ENCODE results near the gene TOR4A. TPM values are rescaled to one million over a fixed set of nuclear protein-coding genes. Genes with fewer than 3 reads are reported as not detected.

Gene TOR4A
- polyA plus RNA-seq, 2 donors: 1.5 to 4.3 TPM

DNA sequence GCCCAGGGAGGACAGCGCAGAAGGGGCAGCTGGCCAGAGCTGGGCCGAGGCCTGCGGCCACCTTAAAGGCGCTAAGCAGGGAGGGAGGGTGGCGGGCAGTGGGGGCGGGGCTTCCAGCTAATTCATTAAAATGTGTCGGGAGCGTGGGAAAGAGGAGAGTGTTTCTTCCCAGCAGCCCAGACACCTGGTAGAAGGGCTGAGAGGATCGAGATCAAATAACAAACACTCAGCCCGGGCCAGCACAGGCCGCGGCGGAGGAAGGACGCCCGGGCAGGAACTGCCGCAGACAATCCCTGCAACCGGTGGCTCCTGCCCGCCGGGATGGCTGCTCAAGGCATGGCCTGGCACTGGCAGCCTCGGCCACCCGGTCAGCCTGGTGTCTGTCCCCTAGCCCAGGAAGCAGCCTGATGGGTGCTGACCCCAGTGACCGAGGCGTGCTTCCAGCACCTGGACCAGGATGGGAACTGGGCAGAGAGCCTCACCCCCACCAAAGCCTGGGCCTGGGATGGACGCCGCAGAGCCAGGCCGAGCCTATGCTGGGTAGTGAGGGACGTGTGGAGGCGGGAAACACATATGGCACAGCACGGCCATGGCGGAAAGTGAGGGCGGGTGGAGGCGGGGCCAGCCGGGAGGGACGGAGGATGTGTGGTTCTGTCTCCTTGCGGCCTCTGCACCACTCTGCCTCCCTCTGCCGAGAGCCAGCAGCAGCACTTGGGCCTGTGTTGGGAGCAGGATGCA, 27.7 kb downstream of the TOR4A start:
- peaks cover 10 to 46% of the 10 kb centered on the region in 2 donors for H3K4me1 ChIP-seq (ENCODE audit: control insufficient read depth in 2 of 2, insufficient read depth in 2 of 2, low read length in 1 of 2)
- H3K27ac ChIP-seq (ENCODE audit: low read depth in 2 of 2, low read length in 1 of 2): peak overlapping the region; percentile 86 to 91
- WGBS, 2 donors: 11 to 14% methylated on average over 36 of the region's 36 CpGs
- no peaks in the 10 kb centered on the region for H3K27me3 ChIP-seq (ENCODE audit: control insufficient read depth in 1 of 2, insufficient read depth in 2 of 2, low read length in 2 of 2)
- no peaks in the 10 kb centered on the region for H3K36me3 ChIP-seq (ENCODE audit: control insufficient read depth in 2 of 2, insufficient read depth in 2 of 2, low read length in 1 of 2)
- H3K4me3 ChIP-seq (ENCODE audit: low read depth in 1 of 2, low read length in 2 of 2): peak overlapping the region; percentile 16 to 21
- no peaks in the 10 kb centered on the region for H3K9me3 ChIP-seq (ENCODE audit: control insufficient read depth in 2 of 2, insufficient read depth in 1 of 2, low read depth in 1 of 2, low read length in 1 of 2)

DNA sequence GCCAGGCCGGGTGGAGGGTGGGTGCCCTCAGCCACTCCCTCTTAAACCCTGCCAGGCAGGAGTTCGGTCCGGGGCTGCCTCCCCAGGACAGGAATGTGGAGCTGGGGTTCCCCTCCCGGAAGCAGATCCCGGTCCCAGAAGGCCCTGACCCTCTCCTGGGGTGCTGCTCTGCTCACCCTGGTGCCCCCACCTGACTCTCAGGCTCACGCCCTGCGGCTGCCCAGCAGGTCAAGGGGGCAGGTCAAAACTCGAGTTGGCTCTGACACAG, 28.2 kb downstream of the TOR4A start:
- peak overlapping the region; percentile 86 to 91 for H3K27ac ChIP-seq (ENCODE audit: low read depth in 2 of 2, low read length in 1 of 2)
- H3K9me3 ChIP-seq (ENCODE audit: control insufficient read depth in 2 of 2, insufficient read depth in 1 of 2, low read depth in 1 of 2, low read length in 1 of 2): no peaks in the 10 kb centered on the region
- H3K4me3 ChIP-seq (ENCODE audit: low read depth in 1 of 2, low read length in 2 of 2): peak overlapping the region in 1 of 2 donors; percentile 21
- H3K36me3 ChIP-seq (ENCODE audit: control insufficient read depth in 2 of 2, insufficient read depth in 2 of 2, low read length in 1 of 2): no peaks in the 10 kb centered on the region
- WGBS, 2 donors: 13 to 15% methylated on average over 8 of the region's 8 CpGs
- H3K4me1 ChIP-seq (ENCODE audit: control insufficient read depth in 2 of 2, insufficient read depth in 2 of 2, low read length in 1 of 2): peaks cover 10 to 51% of the 10 kb centered on the region in 2 donors
- H3K27me3 ChIP-seq (ENCODE audit: control insufficient read depth in 1 of 2, insufficient read depth in 2 of 2, low read length in 2 of 2): no peaks in the 10 kb centered on the region

DNA sequence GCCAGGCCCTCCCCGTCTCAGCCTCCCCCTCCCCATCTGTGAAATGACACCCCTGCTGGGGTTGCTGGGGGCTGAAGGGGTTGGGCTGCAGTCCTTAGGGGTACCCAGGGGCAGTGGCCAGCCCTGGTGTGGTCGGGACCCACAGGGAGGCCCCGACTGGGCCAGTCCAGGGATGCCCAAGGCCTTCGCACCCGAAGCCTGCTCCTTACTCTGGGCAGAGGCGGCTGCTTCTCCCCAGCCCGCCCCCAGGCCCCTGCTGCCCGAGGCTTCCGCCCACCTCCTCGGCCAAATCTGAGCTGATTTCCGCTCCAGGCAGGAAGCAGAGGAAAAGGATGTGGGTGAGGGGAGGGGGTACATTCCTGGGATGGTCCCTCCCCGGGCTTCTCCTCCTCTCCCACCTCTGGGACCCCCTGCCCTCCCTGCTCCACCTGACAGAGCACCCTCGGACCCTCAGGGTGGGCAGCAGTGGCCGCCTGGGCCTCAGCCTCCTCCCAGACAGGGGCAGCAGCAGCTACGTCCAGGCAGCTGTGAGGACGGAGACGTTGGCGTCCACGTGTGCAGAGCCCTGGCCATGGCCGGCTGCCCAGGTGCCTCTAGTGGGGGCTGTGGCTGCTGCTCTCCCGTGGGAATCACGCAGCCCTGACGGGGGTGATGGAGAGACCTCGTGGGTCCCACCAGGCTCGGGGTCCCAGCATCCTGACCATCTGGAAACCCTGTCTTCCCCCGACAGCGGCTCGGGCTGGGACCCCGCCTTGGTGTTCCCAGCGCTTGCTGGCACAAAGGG, 28.7 kb downstream of the TOR4A start:
- Histone ChIP-seq H3K4me3 (ENCODE audit: low read depth in 1 of 2, low read length in 2 of 2) (peak overlapping the region in 1 of 2 donors; percentile 21), H3K4me1 (ENCODE audit: control insufficient read depth in 2 of 2, insufficient read depth in 2 of 2, low read length in 1 of 2) (peaks cover 10 to 56% of the 10 kb centered on the region in 2 donors), H3K9me3 (ENCODE audit: control insufficient read depth in 2 of 2, insufficient read depth in 1 of 2, low read depth in 1 of 2, low read length in 1 of 2) (no peaks in the 10 kb centered on the region), H3K27me3 (ENCODE audit: control insufficient read depth in 1 of 2, insufficient read depth in 2 of 2, low read length in 2 of 2) (no peaks in the 10 kb centered on the region), H3K27ac (ENCODE audit: low read depth in 2 of 2, low read length in 1 of 2) (peak overlapping the region; percentile 86 to 91), H3K36me3 (ENCODE audit: control insufficient read depth in 2 of 2, insufficient read depth in 2 of 2, low read length in 1 of 2) (no peaks in the 10 kb centered on the region)
- 29 to 30% methylated on average over 28 to 30 of the region's 30 CpGs for WGBS, 2 donors

DNA sequence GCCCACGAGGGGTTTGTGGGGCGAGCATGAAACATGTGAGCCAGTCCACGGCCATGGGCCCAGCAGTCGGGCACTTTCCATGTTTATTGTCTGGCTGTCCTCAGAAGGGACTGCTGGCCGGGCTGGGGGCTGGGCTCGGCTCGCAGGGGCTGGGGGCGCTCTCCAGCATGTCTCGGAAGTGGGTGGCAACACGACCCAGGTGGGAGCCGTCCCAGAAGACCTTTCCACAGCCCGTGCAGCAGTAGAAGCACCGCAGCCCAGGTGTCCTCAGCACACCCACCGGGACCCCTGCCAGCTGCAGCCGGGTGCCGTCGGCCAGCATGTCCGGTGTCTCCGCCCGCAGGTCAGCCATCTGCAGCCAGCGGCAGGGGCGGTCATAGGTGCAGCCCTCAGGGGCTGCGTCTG, 29.3 kb downstream of the TOR4A start:
- no peaks in the 10 kb centered on the region for H3K27me3 ChIP-seq (ENCODE audit: control insufficient read depth in 1 of 2, insufficient read depth in 2 of 2, low read length in 2 of 2)
- peaks cover 12 to 61% of the 10 kb centered on the region in 2 donors for H3K4me1 ChIP-seq (ENCODE audit: control insufficient read depth in 2 of 2, insufficient read depth in 2 of 2, low read length in 1 of 2)
- H3K36me3 ChIP-seq (ENCODE audit: control insufficient read depth in 2 of 2, insufficient read depth in 2 of 2, low read length in 1 of 2): no peaks in the 10 kb centered on the region
- no peak overlapping the region for H3K27ac ChIP-seq (ENCODE audit: low read depth in 2 of 2, low read length in 1 of 2)
- 33% methylated on average over 23 of the region's 23 CpGs for WGBS, 2 donors
- no peaks in the 10 kb centered on the region for H3K9me3 ChIP-seq (ENCODE audit: control insufficient read depth in 2 of 2, insufficient read depth in 1 of 2, low read depth in 1 of 2, low read length in 1 of 2)
- no peak overlapping the region for H3K4me3 ChIP-seq (ENCODE audit: low read depth in 1 of 2, low read length in 2 of 2)

DNA sequence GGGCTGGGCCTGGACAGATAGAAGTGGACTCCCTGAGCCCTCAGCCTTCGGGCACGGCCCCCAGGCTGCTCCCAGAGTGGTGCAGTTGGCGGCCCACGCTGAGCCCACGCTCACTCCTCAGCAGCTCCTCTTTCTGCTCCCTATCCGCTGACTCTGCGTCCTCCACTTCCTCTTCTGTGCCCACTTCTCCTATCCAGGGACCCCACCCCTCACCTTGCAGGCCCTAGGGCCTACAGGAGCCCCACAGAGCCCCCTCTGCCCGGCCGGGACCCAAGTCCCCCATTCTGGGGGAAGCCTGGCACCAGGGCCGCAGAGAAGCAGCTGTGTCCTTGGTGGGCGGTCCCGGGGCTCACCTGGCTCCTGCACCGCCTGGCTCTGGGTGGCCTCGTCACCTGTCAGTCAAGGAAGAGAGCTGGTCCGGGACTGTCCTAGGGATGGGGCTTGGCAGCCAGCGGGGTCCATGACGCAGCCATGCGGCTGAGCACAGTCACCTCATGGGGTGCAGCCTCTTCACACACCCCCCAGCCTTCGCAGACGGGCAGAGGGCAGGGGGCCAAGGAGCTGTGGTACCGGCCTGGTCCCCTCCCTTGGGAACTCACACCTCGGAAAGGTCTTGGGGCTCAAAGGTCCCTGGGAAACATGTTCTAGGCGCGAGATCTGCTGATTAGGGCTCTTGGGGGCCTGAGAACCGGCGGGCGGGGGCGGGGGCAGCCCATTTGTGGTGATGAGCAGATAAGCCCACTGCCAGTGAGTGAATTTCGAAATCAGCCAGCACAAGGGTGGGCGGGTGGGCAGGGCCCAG, 29.9 kb downstream of the TOR4A start:
- no peaks in the 10 kb centered on the region for H3K9me3 ChIP-seq (ENCODE audit: control insufficient read depth in 2 of 2, insufficient read depth in 1 of 2, low read depth in 1 of 2, low read length in 1 of 2)
- H3K27me3 ChIP-seq (ENCODE audit: control insufficient read depth in 1 of 2, insufficient read depth in 2 of 2, low read length in 2 of 2): no peaks in the 10 kb centered on the region
- H3K4me3 ChIP-seq (ENCODE audit: low read depth in 1 of 2, low read length in 2 of 2): no peak overlapping the region
- WGBS, 2 donors: 30 to 33% methylated on average over 29 to 30 of the region's 30 CpGs
- no peaks in the 10 kb centered on the region for H3K36me3 ChIP-seq (ENCODE audit: control insufficient read depth in 2 of 2, insufficient read depth in 2 of 2, low read length in 1 of 2)
- H3K27ac ChIP-seq (ENCODE audit: low read depth in 2 of 2, low read length in 1 of 2): peak overlapping the region in 1 of 2 donors; percentile 6
- H3K4me1 ChIP-seq (ENCODE audit: control insufficient read depth in 2 of 2, insufficient read depth in 2 of 2, low read length in 1 of 2): peaks cover 12 to 66% of the 10 kb centered on the region in 2 donors

DNA sequence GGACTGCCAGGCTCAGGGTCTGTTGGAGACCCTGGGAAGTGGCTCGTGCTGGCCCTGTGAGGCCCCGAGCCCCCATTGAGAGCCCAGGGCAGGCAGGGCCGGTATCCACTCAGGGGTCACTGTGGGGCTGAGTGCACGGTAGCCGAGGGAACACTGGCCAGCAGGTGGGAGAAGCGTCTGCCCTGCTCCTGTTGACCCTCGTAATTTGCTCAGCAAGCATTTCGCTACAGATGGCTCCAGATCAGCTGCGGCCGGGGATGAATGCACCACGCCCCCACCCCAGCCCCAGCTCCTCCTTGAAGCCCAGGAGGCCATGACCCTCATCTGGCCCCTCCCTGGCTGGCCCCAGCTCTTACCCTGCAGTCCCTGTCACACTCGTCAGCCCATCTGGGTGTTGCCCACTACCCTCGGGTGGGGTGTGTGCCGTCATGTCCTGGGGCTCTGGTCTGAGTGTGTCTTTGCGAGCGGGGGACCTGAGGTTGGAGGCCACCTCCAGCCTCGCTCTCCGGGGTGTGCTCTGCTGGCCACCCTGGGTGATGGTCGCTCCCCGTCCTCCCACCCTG, 30.6 kb downstream of the TOR4A start:
- Histone ChIP-seq H3K36me3 (ENCODE audit: control insufficient read depth in 2 of 2, insufficient read depth in 2 of 2, low read length in 1 of 2) (no peaks in the 10 kb centered on the region), H3K4me1 (ENCODE audit: control insufficient read depth in 2 of 2, insufficient read depth in 2 of 2, low read length in 1 of 2) (peaks cover 12 to 69% of the 10 kb centered on the region in 2 donors), H3K9me3 (ENCODE audit: control insufficient read depth in 2 of 2, insufficient read depth in 1 of 2, low read depth in 1 of 2, low read length in 1 of 2) (no peaks in the 10 kb centered on the region), H3K4me3 (ENCODE audit: low read depth in 1 of 2, low read length in 2 of 2) (no peak overlapping the region), H3K27ac (ENCODE audit: low read depth in 2 of 2, low read length in 1 of 2) (no peak overlapping the region), H3K27me3 (ENCODE audit: control insufficient read depth in 1 of 2, insufficient read depth in 2 of 2, low read length in 2 of 2) (no peaks in the 10 kb centered on the region)
- WGBS, 2 donors: 57 to 59% methylated on average over 20 of the region's 20 CpGs

DNA sequence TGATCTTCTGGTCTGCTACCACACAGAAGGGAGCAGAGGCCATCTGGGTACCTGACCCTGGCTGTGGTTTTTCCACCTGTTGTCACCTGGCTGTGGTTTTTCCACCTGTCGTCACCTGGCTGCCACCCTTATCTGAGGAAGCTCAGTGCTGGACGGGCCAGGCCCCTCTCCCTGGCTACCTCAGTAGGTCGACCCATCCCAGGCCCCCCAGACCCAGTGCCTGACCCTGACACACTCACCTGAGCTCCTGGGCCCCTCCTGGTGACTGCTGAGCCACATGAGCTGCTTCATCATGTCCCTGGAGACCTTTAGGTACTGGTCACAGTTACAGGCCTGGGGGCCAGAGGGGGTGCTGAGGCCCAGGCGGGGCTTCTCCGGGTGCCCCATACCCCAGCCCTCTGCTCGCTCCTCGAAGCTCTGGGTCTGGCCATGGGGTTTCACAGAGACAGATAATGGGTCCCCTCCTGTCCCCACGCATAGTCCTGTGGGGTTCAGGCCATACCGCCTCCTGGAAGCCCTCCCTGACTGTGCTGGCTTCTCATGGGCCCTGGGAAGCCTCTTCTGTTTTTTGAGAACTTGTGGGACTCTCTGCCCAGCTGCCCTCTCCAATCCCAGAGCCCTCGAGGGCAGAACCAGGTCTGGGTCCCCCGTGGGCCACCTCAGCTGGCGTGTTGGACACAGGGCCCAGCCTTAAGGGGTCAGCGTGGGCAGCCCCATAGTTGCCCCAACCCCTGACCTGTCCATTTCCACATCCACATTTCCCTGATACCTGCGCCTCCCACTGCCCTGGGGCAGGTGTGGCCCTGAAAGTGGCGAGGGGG, 32.1 kb downstream of the TOR4A start:
- Histone ChIP-seq H3K27me3 (ENCODE audit: control insufficient read depth in 1 of 2, insufficient read depth in 2 of 2, low read length in 2 of 2) (no peaks in the 10 kb centered on the region), H3K4me3 (ENCODE audit: low read depth in 1 of 2, low read length in 2 of 2) (no peak overlapping the region), H3K27ac (ENCODE audit: low read depth in 2 of 2, low read length in 1 of 2) (peak overlapping the region; percentile 93 to 98), H3K9me3 (ENCODE audit: control insufficient read depth in 2 of 2, insufficient read depth in 1 of 2, low read depth in 1 of 2, low read length in 1 of 2) (no peaks in the 10 kb centered on the region), H3K4me1 (ENCODE audit: control insufficient read depth in 2 of 2, insufficient read depth in 2 of 2, low read length in 1 of 2) (peaks cover 13 to 71% of the 10 kb centered on the region in 2 donors), H3K36me3 (ENCODE audit: control insufficient read depth in 2 of 2, insufficient read depth in 2 of 2, low read length in 1 of 2) (no peaks in the 10 kb centered on the region)
- 82 to 86% methylated on average over 12 to 15 of the region's 15 CpGs for WGBS, 2 donors

DNA sequence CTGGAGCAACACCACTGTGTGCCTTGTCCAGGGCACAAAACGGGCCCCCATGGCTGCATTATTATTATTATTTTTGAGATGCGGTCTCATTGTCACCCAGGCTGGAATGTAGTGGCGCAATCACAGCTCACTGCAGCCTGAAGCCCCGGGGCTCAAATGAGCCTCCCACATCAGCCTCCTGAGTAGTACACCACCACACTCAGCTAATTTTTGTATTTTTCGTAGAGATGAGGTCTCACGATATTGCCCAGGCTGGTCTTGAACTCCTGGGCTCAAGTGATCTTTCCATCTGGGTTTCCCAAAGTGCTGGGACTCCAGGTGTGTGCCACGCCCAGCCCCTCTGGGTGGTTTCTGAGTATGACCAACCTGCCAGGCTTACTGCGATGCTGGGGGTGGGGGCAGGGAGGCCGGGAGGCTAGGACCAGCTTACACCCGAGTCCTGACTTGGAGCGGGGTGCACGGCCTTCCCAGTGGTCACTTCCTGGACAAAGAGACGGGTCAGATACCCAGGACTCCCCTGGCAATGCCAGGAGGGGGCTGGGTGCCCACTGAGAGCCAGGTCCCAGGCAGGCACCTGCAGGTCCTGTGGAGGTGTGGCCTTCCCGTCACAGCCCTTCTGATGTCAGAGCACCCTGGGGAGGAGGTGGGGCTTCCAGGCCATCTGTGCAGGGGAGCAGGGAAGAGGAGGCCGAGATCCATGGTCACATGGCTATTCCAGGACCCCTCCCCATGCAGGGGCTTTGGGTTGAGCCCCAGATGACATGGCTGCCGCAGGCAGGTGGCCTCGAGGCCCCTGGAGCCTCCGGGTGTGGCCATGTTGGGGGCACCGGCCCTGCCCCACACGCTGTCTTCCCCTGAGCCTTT, 32.9 kb downstream of the TOR4A start:
- H3K9me3 ChIP-seq (ENCODE audit: control insufficient read depth in 2 of 2, insufficient read depth in 1 of 2, low read depth in 1 of 2, low read length in 1 of 2): no peaks in the 10 kb centered on the region
- H3K36me3 ChIP-seq (ENCODE audit: control insufficient read depth in 2 of 2, insufficient read depth in 2 of 2, low read length in 1 of 2): no peaks in the 10 kb centered on the region
- no peaks in the 10 kb centered on the region for H3K27me3 ChIP-seq (ENCODE audit: control insufficient read depth in 1 of 2, insufficient read depth in 2 of 2, low read length in 2 of 2)
- peak overlapping the region in 1 of 2 donors; percentile 5 for H3K4me3 ChIP-seq (ENCODE audit: low read depth in 1 of 2, low read length in 2 of 2)
- peaks cover 13 to 68% of the 10 kb centered on the region in 2 donors for H3K4me1 ChIP-seq (ENCODE audit: control insufficient read depth in 2 of 2, insufficient read depth in 2 of 2, low read length in 1 of 2)
- 58 to 59% methylated on average over 20 of the region's 20 CpGs for whole genome bisulfite sequencing, 2 donors
- H3K27ac ChIP-seq (ENCODE audit: low read depth in 2 of 2, low read length in 1 of 2): peak overlapping the region; percentile 93 to 98

All from esophagus (tissue), 2 donors.